Mucosa of descending colon (tissue), 3 donors: Measurements from ENCODE around the gene TPX2. TPM values are rescaled to one million over a fixed set of nuclear protein-coding genes. Genes with fewer than 3 reads are reported as not detected.
"Not testable (repeated sequence)": the region's sequence is repeated elsewhere in the genome, so short reads cannot be mapped to it uniquely, and the experiment has no call there.

Experiments
- ATAC-seq: fragments of 200-7000 bp; cut with Tn5 transposase; one replicate; pipeline ENCODE4 v1.9.1; 2020; ENCODE audit warnings: mild to moderate bottlenecking, moderate library complexity
- DNase-seq, 3 donors: peaks; one replicate each; pipeline ENCODE4 v3.0.0-alpha.2; 2020
- H3K36me3 ChIP-seq: fragments of 200-600 bp; one replicate; pipeline ENCODE4 v1.8.0; 2021; ENCODE audit warnings: low read depth, mild to moderate bottlenecking
- H3K4me1 ChIP-seq: fragments of 200-600 bp; one replicate; pipeline ENCODE4 v1.8.0; 2021; ENCODE audit warnings: low read depth, mild to moderate bottlenecking
- H3K4me3 ChIP-seq: fragments of 200-600 bp; one replicate; pipeline ENCODE4 v1.8.0; 2021; ENCODE audit warnings: mild to moderate bottlenecking
- H3K9me3 ChIP-seq: fragments of 200-600 bp; one replicate; pipeline ENCODE4 v1.8.0; 2021; ENCODE audit warnings: mild to moderate bottlenecking
- CTCF ChIP-seq: fragments of 200-600 bp; IDR thresholded peaks from one replicate; pipeline ENCODE4 v1.8.0; 2022; ENCODE audit warnings: antibody characterized with exemption, mild to moderate bottlenecking
- intact Hi-C, 2 donors: fragments of 100-400 bp; cut with DNase I in 1 of 2; cut with micrococcal nuclease in 1 of 2; formaldehyde crosslinking; loops; one replicate each; pipeline versions ENCODE4 v1.11.0 to v1.11.1; 2022; cut with DNase I, micrococcal nuclease
- total RNA-seq, 3 donors: library from RNA; stranded (reverse); fragmentation: NEBNext Ultra II Directional in 2 of 3; extraction: Animal tissue kit (Norgen Biotek cat#: 25700) in 2 of 3; gene quantifications; one replicate each; pipeline versions ENCODE4 v1.2.1 to v1.2.4, GENCODE V29; 2021 to 2023
- donor health status: DM: no; HTN: no; CAD: no; lungs with moderate emphysema.
- donor health status: DM: no; HTN: no; CAD: no.
- donor health status: DM: no; HTN: yes; CAD: no.

TPX2 gene
- total RNA-seq, 3 donors from 2014 or later, result 3.0 to 26.6 (median 8.8) TPM

DNA sequence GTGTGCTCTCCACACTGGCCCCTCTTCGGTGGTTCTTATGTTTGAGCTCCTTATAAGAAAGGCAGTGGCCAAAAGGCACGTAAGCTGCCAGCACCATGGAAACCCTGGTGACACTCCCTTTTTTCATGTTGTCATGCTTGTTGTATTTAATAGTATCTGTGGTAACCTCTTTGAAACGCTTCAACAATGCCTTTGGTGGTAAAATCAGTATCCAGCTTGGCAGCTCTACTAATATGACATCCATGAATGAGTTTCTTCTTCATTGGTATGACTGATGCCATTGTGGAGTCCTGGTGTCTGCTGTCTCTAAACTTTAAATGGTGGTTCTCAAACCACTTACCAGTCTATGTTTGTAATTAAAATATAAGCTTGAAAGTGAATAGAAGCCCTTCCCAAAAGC, 69.4 kb downstream of the TPX2 start:
- intact Hi-C loops, result no loop called here
- H3K4me1 ChIP-seq, result no peaks in the 10 kb centered on the region
- TF ChIP-seq CTCF, result no peak
- H3K36me3 ChIP-seq, result no peaks in the 10 kb centered on the region
- H3K9me3 ChIP-seq, result no peaks in the 10 kb centered on the region
- H3K4me3 ChIP-seq, result no peak overlapping the region
- DNase-seq, result no peak
- no peak for ATAC-seq

GRCh38 chr20:31809661-31810060, 70.6 kb downstream of the TPX2 start:
- DNase-seq (no peak), ATAC-seq (no peak)
- Histone ChIP-seq H3K9me3 (no peaks in the 10 kb centered on the region), H3K4me1 (no peaks in the 10 kb centered on the region), H3K4me3 (no peak overlapping the region), H3K36me3 (no peaks in the 10 kb centered on the region)
- intact Hi-C loops, result no loop called here
- TF ChIP-seq CTCF, result no peak

DNA sequence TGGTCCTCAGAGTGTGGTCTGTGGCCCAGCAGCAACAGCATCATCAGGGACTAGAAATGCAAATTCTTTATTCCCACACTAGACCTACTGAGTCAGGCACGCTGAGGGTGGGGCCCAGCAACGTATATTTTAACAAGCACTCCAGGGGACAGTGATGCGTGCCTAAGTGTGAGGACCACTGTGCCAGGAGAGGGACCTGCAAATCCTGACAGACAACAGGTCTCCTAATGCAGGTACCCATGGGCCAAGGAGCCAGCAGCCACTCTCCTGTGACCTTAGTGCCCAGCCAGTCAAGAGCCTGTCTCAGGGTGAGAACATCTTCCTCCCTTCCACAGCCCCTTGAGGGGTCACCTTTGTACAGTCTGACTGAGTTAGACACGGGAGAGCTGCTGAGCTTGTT, 72.1 kb downstream of the TPX2 start:
- no peak for ATAC-seq
- Histone ChIP-seq H3K4me1 (peaks cover 5% of the 10 kb centered on the region), H3K4me3 (no peak overlapping the region), H3K36me3 (no peaks in the 10 kb centered on the region), H3K9me3 (no peaks in the 10 kb centered on the region)
- intact Hi-C loops, result no loop called here
- no peak for DNase-seq
- no peak for TF ChIP-seq CTCF

GRCh38 chr20:31811796-31812728, 73.0 kb downstream of the TPX2 start:
- intact Hi-C loops, result no loop called here
- TF ChIP-seq CTCF, result no peak
- ATAC-seq, result no peak

GRCh38 chr20:31813611-31814010, 74.5 kb downstream of the TPX2 start:
- H3K9me3 ChIP-seq, result no peaks in the 10 kb centered on the region
- H3K4me3 ChIP-seq, result no peak overlapping the region
- no peak for ATAC-seq
- DNase-seq, result no peak
- no peak for TF ChIP-seq CTCF
- no peaks in the 10 kb centered on the region for H3K36me3 ChIP-seq
- peaks cover 5% of the 10 kb centered on the region for H3K4me1 ChIP-seq
- intact Hi-C loops, result no loop called here

More at GRCh38 chr20:31811796-31812728, 73.0 kb downstream of the TPX2 start:
- Histone ChIP-seq H3K9me3 (no peaks in the 10 kb centered on the region), H3K4me1 (peaks cover 5% of the 10 kb centered on the region), H3K36me3 (no peaks in the 10 kb centered on the region), H3K4me3 (no peak overlapping the region)
- no peak for DNase-seq

DNA sequence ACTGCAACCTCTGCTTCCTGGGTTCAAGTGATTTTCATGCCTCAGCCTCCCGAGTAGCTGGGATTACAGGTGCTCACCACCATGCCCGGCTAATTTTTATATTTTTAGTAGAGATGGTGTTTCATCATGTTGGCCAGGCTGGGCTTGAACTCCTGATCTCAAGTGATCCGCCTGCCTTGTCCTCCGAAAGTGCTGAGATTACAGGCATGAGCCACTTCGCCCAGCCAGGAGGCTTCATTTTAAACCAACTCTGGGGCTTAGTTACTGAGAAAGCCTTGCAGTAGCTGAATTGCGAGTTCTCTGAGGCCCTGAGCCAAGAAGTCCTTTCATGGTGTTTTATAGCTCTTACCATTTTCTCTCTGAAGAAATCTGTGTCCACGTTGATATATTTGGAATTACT, 75.1 kb downstream of the TPX2 start:
- H3K9me3 ChIP-seq, H3K4me1 ChIP-seq, DNase-seq, intact Hi-C loops, H3K4me3 ChIP-seq, ATAC-seq, H3K36me3 ChIP-seq: not testable (repeated sequence)
